Measurements from ENCODE around the gene IGFALS.
A peak's percentile ranks its signal among the peaks of the same experiment; 100 is the strongest.

The IGFALS gene

DNA sequence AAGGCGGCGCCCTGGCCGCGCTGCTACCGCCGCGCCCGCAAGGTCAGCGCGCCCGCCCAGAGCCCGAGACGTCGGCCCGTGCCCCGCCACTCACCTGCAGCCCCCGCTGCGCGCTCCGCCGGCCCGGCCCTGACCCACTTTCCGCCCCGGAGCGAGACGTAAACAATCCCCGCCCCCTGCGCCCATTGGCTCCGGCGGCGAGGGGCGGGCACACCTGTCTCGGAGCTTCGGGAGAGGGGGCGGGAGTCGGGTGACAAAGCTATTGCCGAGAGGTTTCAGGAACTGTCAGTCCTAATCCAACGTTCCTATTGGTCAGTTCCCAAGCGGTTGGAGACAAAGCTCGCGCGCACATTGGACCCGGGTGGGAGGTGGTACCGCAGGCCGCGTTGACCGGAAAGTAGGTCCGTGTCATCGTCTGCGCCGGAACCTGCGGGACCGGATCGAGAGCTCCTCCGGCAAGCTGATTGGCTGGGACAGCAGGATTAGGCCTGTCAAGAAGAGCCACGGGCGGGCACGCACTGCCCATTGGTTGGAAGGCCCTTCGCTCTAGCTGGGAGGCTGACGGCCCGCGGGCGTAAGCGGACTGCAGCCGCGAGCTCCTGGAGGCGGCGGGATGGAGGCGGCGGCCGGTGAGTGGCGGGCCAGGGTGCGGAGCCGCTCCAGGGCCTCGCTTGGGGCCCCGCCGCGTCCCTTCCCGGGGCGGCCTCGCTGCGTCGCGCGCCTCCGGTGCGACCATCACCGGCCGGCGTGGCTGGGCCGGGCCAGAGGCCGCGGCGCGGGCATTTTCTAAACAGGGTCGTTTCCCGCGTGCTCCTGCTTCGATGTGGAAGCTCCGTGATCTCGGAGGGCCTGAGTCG is 10.9 kb downstream of the IGFALS start, which contains the start of the genes NUBP2 and SPSB3:
Gene NUBP2, plus strand, starts transcription at position 553 of the 857 bp plus-strand sequence. Its CDS starts 61 bp downstream, at position 614.
Gene SPSB3, minus strand, starts transcription at position 164 of the 857 bp plus-strand sequence. CDS start 1,088 bp downstream, outside the sequence.
- Histone ChIP-seq H3K4me3 (ENCODE audit: low read length) (peak within 1 kb of the TSS; percentile 93), H3K9ac (ENCODE audit: low read length) (peak within 1 kb of the TSS; percentile 62), H3K27ac (ENCODE audit: low read depth, low read length) (peak within 1 kb of the TSS; percentile 80), H3K27me3 (ENCODE audit: control insufficient read depth, insufficient read depth, low read length) (no peaks in the 10 kb centered on the region), H3K36me3 (ENCODE audit: control insufficient read depth, insufficient read depth, low read length) (peaks cover 14% of the 10 kb centered on the region), H3K4me1 (ENCODE audit: control insufficient read depth, insufficient read depth, low read length) (peaks cover 12% of the 10 kb centered on the region)

DNA sequence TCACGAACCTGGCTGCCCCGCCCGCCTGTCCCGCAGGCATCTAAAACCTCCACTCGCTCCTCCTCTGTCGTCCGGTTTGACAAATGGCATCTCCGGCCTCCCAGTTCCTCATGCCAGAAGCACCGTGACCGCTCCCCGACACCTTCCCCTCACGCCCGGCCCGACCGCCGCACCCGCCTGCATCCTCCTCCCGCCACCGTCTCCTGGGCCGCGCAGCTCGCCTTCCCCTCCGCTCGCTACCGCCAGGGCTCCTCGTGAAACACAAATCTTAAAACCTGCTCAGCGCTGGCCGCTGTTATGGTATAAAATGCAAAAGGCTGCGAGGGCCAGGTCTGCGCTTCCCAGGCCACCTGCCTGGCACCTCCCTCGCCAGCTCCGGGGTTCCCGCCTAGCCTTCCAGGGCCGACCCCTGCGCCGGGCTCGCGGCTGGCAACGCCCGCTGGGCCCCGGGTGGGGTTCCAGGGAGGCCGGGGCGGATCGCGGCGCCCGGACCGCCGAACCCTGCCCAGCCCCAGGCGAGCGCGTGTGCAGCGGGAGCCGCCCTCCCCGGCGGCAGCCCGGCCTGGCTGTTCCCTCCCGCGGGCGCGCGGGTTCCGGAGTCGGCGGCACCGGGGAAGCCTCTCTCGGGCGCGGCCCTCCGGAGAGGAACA is 11.6 kb downstream of the IGFALS start:
- H3K9ac ChIP-seq (ENCODE audit: low read length) = peak overlapping the region; percentile 59
- no peaks in the 10 kb centered on the region for H3K27me3 ChIP-seq (ENCODE audit: control insufficient read depth, insufficient read depth, low read length)
- peak overlapping the region; percentile 80 for H3K27ac ChIP-seq (ENCODE audit: low read depth, low read length)
- H3K4me3 ChIP-seq (ENCODE audit: low read length) = peak overlapping the region; percentile 88
- H3K4me1 ChIP-seq (ENCODE audit: control insufficient read depth, insufficient read depth, low read length) = peaks cover 12% of the 10 kb centered on the region
- peaks cover 16% of the 10 kb centered on the region for H3K36me3 ChIP-seq (ENCODE audit: control insufficient read depth, insufficient read depth, low read length)

DNA sequence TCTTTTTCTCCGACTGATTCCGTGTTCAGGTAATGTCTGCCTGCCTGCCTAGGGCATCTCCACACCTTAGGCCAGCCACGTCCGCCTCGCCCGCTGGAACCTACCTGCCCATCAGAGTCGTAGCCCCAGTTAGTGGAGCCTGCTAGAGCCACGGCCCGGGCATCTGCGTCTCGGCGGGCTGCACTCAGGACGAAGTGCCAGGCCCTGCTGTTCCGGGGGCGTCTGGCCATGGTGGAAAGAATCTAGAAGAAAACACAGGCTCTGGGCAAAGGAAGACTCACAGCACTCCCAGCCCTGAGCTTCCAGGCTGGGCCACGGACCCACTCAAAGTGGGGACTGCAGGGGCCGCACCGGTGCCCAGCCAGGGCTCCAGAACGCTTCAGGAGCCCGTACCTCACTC is 12.3 kb downstream of the IGFALS start:
- peak overlapping the region; percentile 88 for H3K4me3 ChIP-seq (ENCODE audit: low read length)
- H3K9ac ChIP-seq (ENCODE audit: low read length) = peak overlapping the region; percentile 59
- H3K4me1 ChIP-seq (ENCODE audit: control insufficient read depth, insufficient read depth, low read length) = peaks cover 12% of the 10 kb centered on the region
- H3K36me3 ChIP-seq (ENCODE audit: control insufficient read depth, insufficient read depth, low read length) = peaks cover 16% of the 10 kb centered on the region
- H3K27ac ChIP-seq (ENCODE audit: low read depth, low read length) = no peak overlapping the region
- H3K27me3 ChIP-seq (ENCODE audit: control insufficient read depth, insufficient read depth, low read length) = no peaks in the 10 kb centered on the region

DNA sequence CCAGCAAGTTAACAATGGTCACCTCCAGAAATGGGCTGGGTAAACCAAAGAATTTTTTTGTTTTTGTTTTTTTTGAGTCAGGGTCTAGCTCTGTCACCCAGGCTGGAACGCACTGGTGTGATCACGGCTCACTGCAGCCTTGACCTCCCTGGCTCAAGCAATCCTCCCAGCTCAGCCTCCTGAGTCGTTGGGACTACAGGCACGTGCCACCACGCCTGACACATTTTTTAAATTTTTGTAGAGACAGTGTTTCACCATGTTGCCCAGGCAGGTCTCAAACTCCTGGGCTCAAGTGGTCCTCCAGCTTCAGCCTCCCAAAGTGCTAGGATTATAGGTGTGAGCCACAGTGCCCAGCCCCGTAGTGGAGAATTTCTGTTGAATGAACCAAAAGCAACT is 12.8 kb downstream of the IGFALS start:
- H3K4me3 ChIP-seq (ENCODE audit: low read length) = no peak overlapping the region

DNA sequence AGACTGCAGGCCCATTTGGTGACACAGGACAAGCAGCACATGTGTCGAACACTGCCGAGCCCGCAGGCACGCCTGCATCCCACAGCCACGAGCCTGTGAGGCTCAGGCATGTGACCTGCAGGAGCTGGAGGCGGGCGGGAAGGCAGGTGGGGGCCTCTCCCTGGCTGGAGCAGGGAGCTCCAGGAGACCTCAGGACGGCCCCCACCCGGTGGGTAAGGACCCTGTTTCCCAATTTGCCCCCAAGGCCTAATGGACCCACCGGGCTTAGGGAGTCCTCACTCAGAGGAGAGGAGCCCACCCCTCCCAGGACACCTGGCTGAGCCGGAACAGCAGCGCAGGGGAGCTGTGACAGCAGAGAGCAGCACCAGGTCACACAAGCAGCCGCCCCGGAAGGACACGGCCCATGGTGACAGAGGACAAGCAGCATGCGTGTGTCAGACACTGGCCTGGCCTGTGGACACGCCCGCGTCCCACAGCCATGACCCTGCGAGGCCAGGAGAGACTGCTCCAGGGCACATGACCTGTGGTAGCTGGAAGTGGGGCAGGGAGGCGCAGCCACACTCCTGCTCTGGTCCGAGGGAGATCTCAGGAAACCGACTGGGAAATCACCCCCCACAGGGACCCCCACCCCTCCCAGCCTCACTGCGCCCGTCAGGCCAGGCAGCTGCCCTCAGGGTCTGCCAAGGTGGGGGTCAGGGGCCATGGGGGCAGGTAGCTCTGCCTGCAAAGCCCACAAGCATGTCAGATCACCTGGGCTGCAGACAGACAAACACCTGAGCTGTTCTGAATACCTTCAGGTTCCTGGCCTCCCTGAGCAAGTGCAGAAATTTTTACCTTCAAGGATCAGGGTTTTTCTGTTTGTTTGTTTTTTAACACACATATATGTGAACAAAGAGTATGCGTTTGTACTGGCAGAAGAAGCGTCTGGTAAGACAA is 13.5 kb downstream of the IGFALS start:
- Histone ChIP-seq H3K27me3 (ENCODE audit: control insufficient read depth, insufficient read depth, low read length) (no peaks in the 10 kb centered on the region), H3K36me3 (ENCODE audit: control insufficient read depth, insufficient read depth, low read length) (peaks cover 21% of the 10 kb centered on the region), H3K9ac (ENCODE audit: low read length) (no peak overlapping the region), H3K4me3 (ENCODE audit: low read length) (no peak overlapping the region), H3K4me1 (ENCODE audit: control insufficient read depth, insufficient read depth, low read length) (peaks cover 10% of the 10 kb centered on the region), H3K27ac (ENCODE audit: low read depth, low read length) (no peak overlapping the region)

More for the DNA sequence above, 12.8 kb downstream of the IGFALS start:
- Histone ChIP-seq H3K27ac (ENCODE audit: low read depth, low read length) (no peak overlapping the region), H3K27me3 (ENCODE audit: control insufficient read depth, insufficient read depth, low read length) (no peaks in the 10 kb centered on the region), H3K9ac (ENCODE audit: low read length) (no peak overlapping the region), H3K36me3 (ENCODE audit: control insufficient read depth, insufficient read depth, low read length) (peaks cover 20% of the 10 kb centered on the region), H3K4me1 (ENCODE audit: control insufficient read depth, insufficient read depth, low read length) (peaks cover 12% of the 10 kb centered on the region)

DNA sequence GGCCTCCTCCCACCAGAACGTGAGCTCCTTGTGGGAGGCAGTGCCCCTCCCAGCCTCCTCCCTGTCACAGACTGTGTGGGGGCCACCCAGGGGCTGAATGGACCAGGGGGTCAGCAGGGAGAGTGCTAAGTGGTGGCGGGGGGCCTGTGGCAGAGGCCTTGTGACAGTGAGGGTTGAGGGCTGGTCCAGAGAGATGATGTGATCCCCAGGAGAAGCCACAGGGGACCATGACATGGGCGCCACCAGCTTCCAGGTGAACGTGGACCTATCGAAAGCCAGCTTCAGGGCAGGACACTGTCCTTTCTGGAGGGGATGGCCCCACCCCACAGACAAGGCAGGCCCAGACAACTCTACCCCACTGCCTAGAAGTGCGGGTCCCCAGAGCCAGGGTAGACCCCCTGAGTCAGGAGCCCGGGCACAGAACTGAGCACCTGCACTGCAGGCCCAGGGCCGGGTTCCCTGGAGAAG is 14.2 kb downstream of the IGFALS start:
- Histone ChIP-seq H3K4me1 (ENCODE audit: control insufficient read depth, insufficient read depth, low read length) (peaks cover 11% of the 10 kb centered on the region), H3K36me3 (ENCODE audit: control insufficient read depth, insufficient read depth, low read length) (peaks cover 21% of the 10 kb centered on the region), H3K27ac (ENCODE audit: low read depth, low read length) (no peak overlapping the region), H3K9ac (ENCODE audit: low read length) (no peak overlapping the region), H3K27me3 (ENCODE audit: control insufficient read depth, insufficient read depth, low read length) (no peaks in the 10 kb centered on the region), H3K4me3 (ENCODE audit: low read length) (no peak overlapping the region)

DNA sequence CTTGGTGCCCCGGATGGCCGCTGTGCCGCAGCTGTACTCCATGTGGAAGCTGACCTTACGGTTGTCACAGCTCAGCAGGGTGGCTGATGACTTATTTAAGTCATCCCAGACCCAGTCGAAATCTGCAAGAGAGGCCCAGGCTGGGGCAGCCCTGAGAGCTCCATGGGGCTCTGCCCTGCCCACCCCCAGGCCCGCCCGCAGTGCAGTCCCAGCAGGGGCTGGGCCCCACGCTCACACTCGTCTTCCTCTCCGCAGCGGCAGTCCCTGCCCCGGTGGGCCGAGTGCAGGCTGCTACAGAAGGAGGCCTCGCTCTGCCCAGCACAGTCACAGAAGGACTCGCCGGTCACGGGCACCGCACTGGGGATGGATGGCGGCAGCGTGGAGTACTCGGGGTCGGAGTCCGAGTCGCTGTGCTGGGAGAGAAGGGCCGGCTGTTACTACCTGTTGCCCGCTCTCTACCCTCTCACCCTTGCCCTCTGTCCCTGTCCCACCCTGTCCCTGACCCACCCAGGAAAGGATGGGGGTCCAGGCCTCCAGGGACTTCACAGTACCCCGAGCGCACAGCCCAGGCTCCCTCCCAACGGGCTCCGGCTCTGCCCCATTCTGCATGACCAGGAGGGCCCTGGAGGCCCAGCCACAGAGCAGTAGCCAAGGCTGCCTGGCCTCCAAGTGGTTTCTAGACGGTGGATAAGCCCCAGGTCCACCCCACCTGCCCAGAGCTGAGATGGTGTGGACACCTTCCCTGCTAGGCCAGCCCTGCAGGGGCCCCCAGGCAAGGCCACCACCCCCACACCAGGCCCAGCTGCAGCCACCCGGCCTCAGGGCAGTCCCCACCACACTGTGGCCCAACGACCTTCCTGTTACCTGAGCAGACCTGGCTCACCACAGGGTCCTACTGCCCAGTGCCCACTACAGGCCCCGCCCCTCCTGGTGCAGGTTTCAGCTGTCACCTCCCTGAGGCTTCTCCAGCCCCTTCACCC is 15.0 kb downstream of the IGFALS start:
- H3K27me3 ChIP-seq (ENCODE audit: control insufficient read depth, insufficient read depth, low read length) = no peaks in the 10 kb centered on the region
- H3K4me3 ChIP-seq (ENCODE audit: low read length) = no peak overlapping the region
- peaks cover 14% of the 10 kb centered on the region for H3K4me1 ChIP-seq (ENCODE audit: control insufficient read depth, insufficient read depth, low read length)
- no peak overlapping the region for H3K27ac ChIP-seq (ENCODE audit: low read depth, low read length)
- peaks cover 21% of the 10 kb centered on the region for H3K36me3 ChIP-seq (ENCODE audit: control insufficient read depth, insufficient read depth, low read length)
- no peak overlapping the region for H3K9ac ChIP-seq (ENCODE audit: low read length)

DNA sequence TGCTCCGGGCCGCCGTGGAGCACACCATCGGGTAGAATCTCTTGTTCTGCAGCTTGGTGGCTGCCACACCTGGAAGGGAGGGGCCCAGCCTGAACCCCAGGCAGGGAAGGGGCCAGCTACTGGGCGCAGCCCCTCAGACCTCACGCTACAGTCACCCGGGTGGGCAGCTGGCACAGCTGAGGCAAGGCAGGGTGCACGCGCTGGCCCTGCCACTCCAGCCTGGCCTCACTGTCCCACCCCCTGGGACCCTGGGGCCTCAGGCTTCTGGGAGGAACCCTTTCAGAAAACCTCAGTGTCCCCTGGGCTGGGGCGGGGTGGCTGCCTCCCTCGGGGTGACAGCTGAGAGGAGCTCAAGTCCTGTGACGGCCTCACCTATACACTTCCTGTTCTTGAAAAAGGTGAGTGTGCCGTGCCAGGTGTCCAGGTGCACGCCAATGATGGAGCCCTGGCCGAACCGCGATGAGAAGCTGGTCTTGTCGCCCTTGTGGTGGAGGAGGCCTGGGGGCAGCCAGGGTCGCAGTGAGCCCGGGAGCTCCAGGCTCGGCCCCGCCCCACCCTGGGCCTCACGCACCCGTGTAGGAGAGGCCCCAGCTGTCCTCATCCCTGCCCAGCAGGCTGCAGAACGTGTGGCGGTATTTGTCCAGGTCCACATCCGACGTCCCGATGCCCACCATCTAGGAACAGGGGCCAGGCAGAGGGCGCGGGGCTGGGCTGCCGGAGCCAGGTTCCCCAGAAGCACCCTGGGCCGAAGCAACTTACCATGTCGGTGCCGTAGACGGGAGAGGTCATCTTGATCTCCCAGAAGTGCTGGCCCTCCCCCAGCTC is 15.9 kb downstream of the IGFALS start:
- Histone ChIP-seq H3K27ac (ENCODE audit: low read depth, low read length) (no peak overlapping the region), H3K4me3 (ENCODE audit: low read length) (no peak overlapping the region), H3K36me3 (ENCODE audit: control insufficient read depth, insufficient read depth, low read length) (peaks cover 21% of the 10 kb centered on the region), H3K4me1 (ENCODE audit: control insufficient read depth, insufficient read depth, low read length) (peaks cover 14% of the 10 kb centered on the region), H3K9ac (ENCODE audit: low read length) (no peak overlapping the region), H3K27me3 (ENCODE audit: control insufficient read depth, insufficient read depth, low read length) (no peaks in the 10 kb centered on the region)

DNA sequence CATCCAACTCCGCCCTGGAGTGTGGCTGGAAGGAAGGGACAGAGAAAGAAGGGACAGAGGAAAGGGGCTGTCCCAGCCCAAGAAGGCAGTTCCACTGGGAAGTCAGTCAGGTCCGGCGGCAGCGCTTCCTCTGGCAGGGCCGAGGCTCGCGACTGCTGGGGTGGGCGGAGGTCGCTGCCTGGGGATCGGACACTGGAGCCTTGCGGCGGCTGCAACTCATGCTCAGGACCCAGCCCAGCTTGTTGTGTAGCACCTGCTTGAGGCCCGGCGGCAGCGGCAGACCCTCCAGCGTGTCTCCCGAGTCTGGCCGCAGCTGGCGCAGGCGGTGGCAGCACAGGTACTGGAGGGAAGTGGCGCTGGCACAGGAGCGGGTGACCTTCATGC is 16.5 kb downstream of the IGFALS start:
- H3K9ac ChIP-seq (ENCODE audit: low read length) = no peak overlapping the region
- no peaks in the 10 kb centered on the region for H3K27me3 ChIP-seq (ENCODE audit: control insufficient read depth, insufficient read depth, low read length)
- H3K4me3 ChIP-seq (ENCODE audit: low read length) = no peak overlapping the region
- H3K4me1 ChIP-seq (ENCODE audit: control insufficient read depth, insufficient read depth, low read length) = peaks cover 17% of the 10 kb centered on the region
- H3K27ac ChIP-seq (ENCODE audit: low read depth, low read length) = no peak overlapping the region
- H3K36me3 ChIP-seq (ENCODE audit: control insufficient read depth, insufficient read depth, low read length) = peaks cover 21% of the 10 kb centered on the region

DNA sequence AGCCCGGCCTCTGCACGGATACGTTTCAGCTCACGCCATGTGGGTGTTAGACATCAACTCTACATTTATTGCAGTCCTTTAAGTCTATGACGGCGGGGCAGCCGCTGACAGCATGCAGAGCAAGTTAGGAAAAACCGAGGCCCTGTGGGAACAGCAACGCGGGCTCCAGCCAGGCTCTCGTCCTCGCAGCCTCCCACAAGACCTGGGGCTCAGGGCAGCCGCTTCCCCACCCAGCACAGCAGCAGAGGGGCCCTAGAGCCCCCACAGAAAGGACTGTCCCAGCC is 16.9 kb downstream of the IGFALS start:
- peaks cover 19% of the 10 kb centered on the region for H3K4me1 ChIP-seq (ENCODE audit: control insufficient read depth, insufficient read depth, low read length)
- no peaks in the 10 kb centered on the region for H3K27me3 ChIP-seq (ENCODE audit: control insufficient read depth, insufficient read depth, low read length)
- no peak overlapping the region for H3K9ac ChIP-seq (ENCODE audit: low read length)
- peaks cover 21% of the 10 kb centered on the region for H3K36me3 ChIP-seq (ENCODE audit: control insufficient read depth, insufficient read depth, low read length)
- H3K4me3 ChIP-seq (ENCODE audit: low read length) = no peak overlapping the region
- no peak overlapping the region for H3K27ac ChIP-seq (ENCODE audit: low read depth, low read length)
